Activated CD8-positive, alpha-beta memory T cell treated with anti-CD3 and anti-CD28 coated beads, Interleukin-2, amount 10 ng/mL, durations not matched to agents 7 days and 5 days (primary cell): ENCODE data around the gene UCHL1. TPM values are rescaled to one million over a fixed set of nuclear protein-coding genes. Genes with fewer than 3 reads are reported as not detected.
"Not testable (repeated sequence)": the region's sequence is repeated elsewhere in the genome, so short reads cannot be mapped to it uniquely, and the experiment has no call there.

Experiments
- ATAC-seq: fragments of 150-1000 bp; cut with Tn5 transposase; one replicate; pipeline ENCODE4 v1.10.0; 2021; ENCODE audit warnings: moderate library complexity
- CTCF ChIA-PET: fragments of 350-600 bp; sonication (Branson Sonifier 250); formaldehyde crosslinking; loops from one replicate; lab custom pipeline; 2021; ENCODE audit warnings: antibody characterized with exemption; lab: Charles Lee
- DNase-seq: peaks from one replicate; pipeline ENCODE4 v3.0.0-alpha.2; 2020
- H3K27ac Mint-ChIP-seq: one replicate; pipeline ENCODE4 v1.8.0; 2021; ENCODE audit warnings: mild to moderate bottlenecking, mixed read lengths
- H3K27me3 Mint-ChIP-seq: one replicate; pipeline ENCODE4 v1.8.0; 2021; ENCODE audit warnings: mixed read lengths
- H3K36me3 Mint-ChIP-seq: one replicate; pipeline ENCODE4 v1.8.0; 2021; ENCODE audit warnings: mild to moderate bottlenecking, mixed read lengths
- H3K4me1 Mint-ChIP-seq: one replicate; pipeline ENCODE4 v1.8.0; 2021; ENCODE audit warnings: mixed read lengths
- H3K4me3 Mint-ChIP-seq: one replicate; pipeline ENCODE4 v1.8.0; 2021; ENCODE audit warnings: mild to moderate bottlenecking, moderate library complexity, mixed read lengths
- H3K9me3 Mint-ChIP-seq: one replicate; pipeline ENCODE4 v1.8.0; 2022; ENCODE audit warnings: low read depth, mixed read lengths
- total RNA-seq, 2 experiments: library from RNA; stranded (reverse); gene quantifications; one replicate each; pipeline ENCODE4 v1.2.3, GENCODE V29; 2021

UCHL1 gene
- total RNA-seq, 2 experiments from 2014 or later = 0.85 to 4.7 TPM

DNA sequence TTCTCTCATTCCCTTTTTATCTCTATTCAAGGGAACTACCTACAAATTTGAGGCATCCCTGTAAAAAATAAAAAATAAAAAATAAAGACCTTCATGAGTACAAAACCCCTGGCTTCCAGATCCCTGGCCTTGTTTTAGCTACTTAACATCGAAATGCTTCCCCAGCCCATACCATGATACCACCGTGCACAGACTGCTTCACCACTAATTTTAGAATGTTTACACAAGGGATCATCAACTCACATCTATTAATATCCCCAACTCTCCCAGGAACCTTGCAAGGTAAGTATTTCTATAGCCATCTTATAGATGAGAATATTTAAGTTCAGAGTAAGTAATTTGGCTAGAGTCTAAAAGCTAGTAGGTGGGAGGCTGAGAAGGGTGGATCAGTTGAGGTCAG is 51.7 kb downstream of the UCHL1 start:
- Mint-ChIP-seq H3K36me3 (no peaks in the 10 kb centered on the region), H3K4me1 (no peaks in the 10 kb centered on the region), H3K27me3 (no peaks in the 10 kb centered on the region), H3K9me3 (no peaks in the 10 kb centered on the region), H3K27ac (no peak overlapping the region), H3K4me3 (no peak overlapping the region)
- CTCF ChIA-PET = no interaction called here
- DNase-seq (no peak), ATAC-seq (no peak)

DNA sequence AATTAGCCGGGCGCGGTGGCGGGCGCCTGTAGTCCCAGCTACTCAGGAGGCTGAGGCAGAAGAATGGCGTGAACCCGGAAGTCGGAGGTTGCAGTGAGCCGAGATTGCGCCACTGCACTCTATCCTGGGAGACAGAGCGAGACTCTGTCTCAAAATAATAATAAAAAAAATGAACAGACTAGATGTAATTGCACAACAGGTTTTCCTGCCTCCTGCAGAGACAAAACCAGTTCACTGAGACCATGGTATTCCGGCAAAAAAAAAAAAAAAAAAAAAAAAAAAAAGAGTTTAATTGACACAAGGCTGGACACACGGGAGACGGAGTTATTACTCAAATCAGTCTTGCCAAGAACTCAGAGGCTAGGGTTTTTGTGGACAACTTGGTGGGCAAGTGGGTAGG is 58.7 kb downstream of the UCHL1 start:
- not testable (repeated sequence) for H3K36me3 Mint-ChIP-seq

DNA sequence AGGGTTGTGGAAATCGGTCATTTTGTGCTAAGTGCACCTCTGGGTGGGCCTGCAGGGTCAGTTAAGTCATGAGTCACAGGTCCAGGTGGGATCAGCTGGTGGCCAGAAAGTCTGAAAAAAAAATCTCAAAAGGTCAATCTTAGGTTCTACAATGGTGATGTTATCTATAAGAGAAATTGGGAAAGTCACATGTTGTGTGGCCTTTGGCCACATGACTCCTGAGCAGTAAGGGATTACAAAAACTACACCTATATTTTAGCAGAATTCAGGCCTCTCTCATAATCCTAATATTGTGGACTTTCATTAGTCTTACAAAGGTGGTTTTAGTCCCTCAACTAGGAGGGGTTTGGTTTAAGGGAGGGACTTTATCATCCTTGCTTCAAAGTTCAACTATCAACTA is 59.1 kb downstream of the UCHL1 start:
- DNase-seq (no peak), ATAC-seq (no peak)
- CTCF ChIA-PET = no interaction called here
- Mint-ChIP-seq H3K27ac (no peak overlapping the region), H3K4me3 (no peak overlapping the region), H3K4me1 (no peaks in the 10 kb centered on the region), H3K36me3 (no peaks in the 10 kb centered on the region), H3K27me3 (no peaks in the 10 kb centered on the region), H3K9me3 (no peaks in the 10 kb centered on the region)

More for the DNA sequence above, 58.7 kb downstream of the UCHL1 start:
- H3K27me3 Mint-ChIP-seq, H3K9me3 Mint-ChIP-seq, DNase-seq, ATAC-seq, H3K4me1 Mint-ChIP-seq, H3K4me3 Mint-ChIP-seq, CTCF ChIA-PET, H3K27ac Mint-ChIP-seq: not testable (repeated sequence)

Other genes starting within 250 kb of the UCHL1 start
- gene APBB2, start 42.4 kb upstream of the UCHL1 start, total RNA-seq = 10 to 100 TPM in 1 of 2 experiments, under 1 TPM in 1; 0.93 to 13.6 TPM